Measurements from ENCODE around the gene TNFAIP3. TPM values are rescaled to one million over a fixed set of nuclear protein-coding genes. Genes with fewer than 3 reads are reported as not detected.

The TNFAIP3 gene
- polyA plus RNA-seq, 1 experiment = 6.3 TPM

DNA sequence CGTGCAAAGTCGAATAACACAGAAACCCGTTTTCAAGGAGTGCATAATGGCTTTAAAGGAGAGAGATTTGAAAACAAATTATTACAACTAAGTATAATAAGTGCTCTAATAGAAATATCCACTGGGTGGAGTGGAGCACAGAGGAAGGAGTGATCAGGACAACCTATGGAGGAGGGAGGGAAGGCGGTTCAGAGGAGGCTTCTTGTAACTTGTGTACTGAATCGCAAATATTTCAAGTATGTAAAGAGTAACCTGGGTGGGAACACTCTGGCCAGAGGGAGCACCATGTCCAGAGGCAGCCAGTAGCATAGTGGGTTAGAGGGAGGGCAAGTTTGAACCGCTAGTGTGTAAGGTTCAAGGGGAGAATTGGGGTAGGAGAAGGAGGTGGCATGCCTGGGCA is 21.6 kb upstream of the TNFAIP3 start:
- TF ChIP-seq, protein P1, sequence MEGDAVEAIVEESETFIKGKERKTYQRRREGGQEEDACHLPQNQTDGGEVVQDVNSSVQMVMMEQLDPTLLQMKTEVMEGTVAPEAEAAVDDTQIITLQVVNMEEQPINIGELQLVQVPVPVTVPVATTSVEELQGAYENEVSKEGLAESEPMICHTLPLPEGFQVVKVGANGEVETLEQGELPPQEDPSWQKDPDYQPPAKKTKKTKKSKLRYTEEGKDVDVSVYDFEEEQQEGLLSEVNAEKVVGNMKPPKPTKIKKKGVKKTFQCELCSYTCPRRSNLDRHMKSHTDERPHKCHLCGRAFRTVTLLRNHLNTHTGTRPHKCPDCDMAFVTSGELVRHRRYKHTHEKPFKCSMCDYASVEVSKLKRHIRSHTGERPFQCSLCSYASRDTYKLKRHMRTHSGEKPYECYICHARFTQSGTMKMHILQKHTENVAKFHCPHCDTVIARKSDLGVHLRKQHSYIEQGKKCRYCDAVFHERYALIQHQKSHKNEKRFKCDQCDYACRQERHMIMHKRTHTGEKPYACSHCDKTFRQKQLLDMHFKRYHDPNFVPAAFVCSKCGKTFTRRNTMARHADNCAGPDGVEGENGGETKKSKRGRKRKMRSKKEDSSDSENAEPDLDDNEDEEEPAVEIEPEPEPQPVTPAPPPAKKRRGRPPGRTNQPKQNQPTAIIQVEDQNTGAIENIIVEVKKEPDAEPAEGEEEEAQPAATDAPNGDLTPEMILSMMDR (IDR thresholded peaks at IDR 0.05; ENCODE audit: insufficient read depth, low read depth, low read length) = peak; percentile 33
- no peak overlapping the region for H3K4me3 ChIP-seq (ENCODE audit: low read depth, low read length)
- POLR2A ChIA-PET = no interaction called here
- no peaks in the 10 kb centered on the region for H3K36me3 ChIP-seq (ENCODE audit: control insufficient read depth, insufficient read depth, low read length)
- no peaks in the 10 kb centered on the region for H3K27me3 ChIP-seq (ENCODE audit: control insufficient read depth, insufficient read depth, low read length)
- no peak for DNase-seq (ENCODE audit: low read depth)
- CTCF ChIA-PET = no interaction called here

DNA sequence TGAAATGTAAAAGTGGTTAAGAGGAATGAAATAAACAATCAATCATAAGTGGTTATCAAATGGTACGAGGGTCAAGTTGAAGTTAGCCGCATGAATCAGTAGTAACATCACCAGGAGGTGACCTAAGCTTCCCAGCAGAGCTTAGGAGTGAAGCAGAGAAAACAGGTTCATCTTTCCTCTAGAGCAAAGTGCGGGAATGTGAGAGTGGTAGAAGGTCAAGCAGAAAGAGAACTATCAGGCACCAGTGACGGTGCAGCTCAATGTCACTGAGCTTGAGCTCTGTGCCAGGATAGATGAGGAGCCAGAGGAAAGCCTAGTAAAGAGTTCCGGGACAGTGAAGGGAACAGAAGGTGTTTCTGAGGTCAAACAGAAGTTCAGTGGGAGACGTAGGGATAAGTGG is 20.8 kb upstream of the TNFAIP3 start:
- no peaks in the 10 kb centered on the region for H3K36me3 ChIP-seq (ENCODE audit: control insufficient read depth, insufficient read depth, low read length)
- CTCF ChIA-PET = interaction anchor here (1.1 kb wide), 1 partner anchor 21 kb away, joined by 3 read pairs; the partner anchor contains the start of gene TNFAIP3

DNA sequence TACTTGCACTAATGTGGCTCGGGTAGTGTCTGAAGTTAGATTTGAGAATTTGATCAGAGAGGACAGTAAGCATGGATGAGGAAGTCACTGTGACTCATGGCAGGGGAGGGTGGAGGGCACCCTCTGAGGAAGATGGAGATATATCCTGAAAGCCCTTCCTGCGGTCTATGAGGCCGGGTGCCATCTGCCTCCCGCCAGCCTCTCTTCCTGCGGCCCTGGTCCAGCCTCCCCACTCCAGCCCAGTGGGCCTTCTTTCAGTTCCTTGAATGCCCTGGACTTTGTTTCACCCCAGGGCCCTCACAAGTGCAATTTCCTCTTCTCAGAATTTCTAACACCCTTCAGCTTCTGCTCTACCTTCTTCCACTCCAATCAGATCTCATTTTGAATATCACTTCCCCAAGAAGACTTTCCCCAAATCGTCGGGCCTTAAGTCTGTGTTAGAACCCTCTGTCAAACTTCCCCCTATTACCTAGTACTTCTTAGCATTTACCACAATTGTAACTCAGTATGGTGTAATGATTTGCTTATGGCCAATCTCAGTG is 20.2 kb upstream of the TNFAIP3 start:
- no peaks in the 10 kb centered on the region for H3K36me3 ChIP-seq (ENCODE audit: control insufficient read depth, insufficient read depth, low read length)
- POLR2A ChIA-PET = no interaction called here
- DNase-seq (ENCODE audit: low read depth) = no peak
- TF ChIP-seq, protein P1 (IDR thresholded peaks at IDR 0.05; ENCODE audit: insufficient read depth, low read depth, low read length) = no peak
- H3K27me3 ChIP-seq (ENCODE audit: control insufficient read depth, insufficient read depth, low read length) = no peaks in the 10 kb centered on the region
- CTCF ChIA-PET = interaction anchor here (1.1 kb wide), 1 partner anchor 20 kb away, joined by 3 read pairs; the partner anchor contains the start of gene TNFAIP3
- H3K4me3 ChIP-seq (ENCODE audit: low read depth, low read length) = no peak overlapping the region

More for the DNA sequence above, 20.8 kb upstream of the TNFAIP3 start:
- no peak for DNase-seq (ENCODE audit: low read depth)
- POLR2A ChIA-PET = no interaction called here
- no peak overlapping the region for H3K4me3 ChIP-seq (ENCODE audit: low read depth, low read length)
- no peaks in the 10 kb centered on the region for H3K27me3 ChIP-seq (ENCODE audit: control insufficient read depth, insufficient read depth, low read length)
- TF ChIP-seq, protein P1 (IDR thresholded peaks at IDR 0.05; ENCODE audit: insufficient read depth, low read depth, low read length) = no peak

DNA sequence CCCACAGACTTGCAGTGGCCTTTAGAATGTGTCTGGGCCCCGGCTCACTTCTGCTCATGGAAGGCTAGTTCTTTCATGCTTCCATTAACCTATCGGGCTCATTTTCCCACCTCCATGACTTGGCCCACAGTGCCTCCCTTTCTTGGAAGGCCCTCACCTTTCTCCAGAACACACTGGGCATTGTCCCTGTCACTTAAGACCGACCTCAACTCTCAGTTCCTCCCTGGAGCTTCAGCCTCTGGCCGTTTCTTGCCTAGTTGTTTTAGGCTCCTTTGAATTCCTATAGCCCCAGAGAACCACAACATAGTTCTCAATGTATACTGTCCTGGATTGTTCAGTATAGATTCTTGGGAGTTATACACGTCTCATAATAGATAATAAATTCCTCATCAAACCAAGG is 19.3 kb upstream of the TNFAIP3 start:
- H3K27me3 ChIP-seq (ENCODE audit: control insufficient read depth, insufficient read depth, low read length) = no peaks in the 10 kb centered on the region
- no peaks in the 10 kb centered on the region for H3K36me3 ChIP-seq (ENCODE audit: control insufficient read depth, insufficient read depth, low read length)
- CTCF ChIA-PET = no interaction called here
- TF ChIP-seq, protein P1 (IDR thresholded peaks at IDR 0.05; ENCODE audit: insufficient read depth, low read depth, low read length) = no peak
- POLR2A ChIA-PET = no interaction called here
- DNase-seq (ENCODE audit: low read depth) = no peak
- H3K4me3 ChIP-seq (ENCODE audit: low read depth, low read length) = no peak overlapping the region

DNA sequence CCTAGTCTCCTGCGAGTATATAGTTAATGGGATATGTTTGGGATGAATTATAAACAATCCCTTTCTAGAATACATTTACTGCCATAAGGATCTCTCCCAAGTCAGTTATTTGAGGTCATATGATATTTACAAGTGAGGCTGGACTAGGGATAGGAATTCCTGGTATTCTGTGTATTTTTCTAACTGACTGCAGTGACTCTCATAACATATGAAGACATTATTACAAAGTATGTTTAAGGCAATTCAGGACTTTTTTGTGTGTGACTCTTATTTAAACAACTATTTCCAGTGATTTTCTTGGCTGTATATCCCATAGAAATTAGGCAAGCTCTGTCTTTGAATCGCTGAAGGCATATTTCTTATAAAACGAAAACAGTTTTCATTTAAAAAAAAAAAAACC is 18.4 kb upstream of the TNFAIP3 start:
- Histone ChIP-seq H3K4me3 (ENCODE audit: low read depth, low read length) (no peak overlapping the region), H3K27me3 (ENCODE audit: control insufficient read depth, insufficient read depth, low read length) (no peaks in the 10 kb centered on the region), H3K36me3 (ENCODE audit: control insufficient read depth, insufficient read depth, low read length) (no peaks in the 10 kb centered on the region)
- CTCF ChIA-PET = interaction anchor here (1.3 kb wide), 1 partner anchor 18 kb away, joined by 4 read pairs; no protein-coding TSS in a partner anchor
- POLR2A ChIA-PET = no interaction called here
- DNase-seq (ENCODE audit: low read depth) = peak; percentile 72
- TF ChIP-seq, protein P1 (IDR thresholded peaks at IDR 0.05; ENCODE audit: insufficient read depth, low read depth, low read length) = no peak
